ENCODE data around the gene NIPBL. TPM values are rescaled to one million over a fixed set of nuclear protein-coding genes. Genes with fewer than 3 reads are reported as not detected.
"Not testable (repeated sequence)": the region's sequence is repeated elsewhere in the genome, so short reads cannot be mapped to it uniquely, and the experiment has no call there.

NIPBL gene
- total RNA-seq, 1 donor from 2014 or later: 29.6 TPM

DNA sequence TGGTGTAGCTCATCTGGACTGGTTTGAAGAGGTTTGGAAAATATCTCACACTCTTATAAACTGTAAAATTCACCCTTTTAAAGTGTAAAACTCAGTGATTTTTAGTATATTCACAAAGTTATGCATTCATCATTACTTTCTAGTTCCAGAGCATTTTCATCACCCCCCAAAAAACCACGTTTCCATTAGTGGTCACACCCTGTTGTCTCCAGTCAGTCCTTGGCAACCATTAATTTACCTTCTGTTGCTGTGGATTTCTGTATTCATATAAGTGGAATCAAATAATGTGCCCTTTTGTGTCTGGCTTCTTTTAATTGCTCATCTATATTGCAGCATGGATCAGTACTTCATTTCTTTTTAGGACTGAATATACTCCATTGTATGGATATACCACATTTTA, 18.4 kb downstream of the NIPBL start:
- Histone ChIP-seq H3K4me1 (no peaks in the 10 kb centered on the region), H3K4me3 (no peak overlapping the region), H3K36me3 (no peaks in the 10 kb centered on the region), H3K9me3 (no peaks in the 10 kb centered on the region), H3K27me3 (no peaks in the 10 kb centered on the region), H3K27ac (no peak overlapping the region)
- no peak for DNase-seq (ENCODE audit: low spot score in 2 of 2)
- intact Hi-C loops (cut with DNase I): no loop called here
- TF ChIP-seq CTCF (IDR thresholded peaks at IDR 0.05): no peak

DNA sequence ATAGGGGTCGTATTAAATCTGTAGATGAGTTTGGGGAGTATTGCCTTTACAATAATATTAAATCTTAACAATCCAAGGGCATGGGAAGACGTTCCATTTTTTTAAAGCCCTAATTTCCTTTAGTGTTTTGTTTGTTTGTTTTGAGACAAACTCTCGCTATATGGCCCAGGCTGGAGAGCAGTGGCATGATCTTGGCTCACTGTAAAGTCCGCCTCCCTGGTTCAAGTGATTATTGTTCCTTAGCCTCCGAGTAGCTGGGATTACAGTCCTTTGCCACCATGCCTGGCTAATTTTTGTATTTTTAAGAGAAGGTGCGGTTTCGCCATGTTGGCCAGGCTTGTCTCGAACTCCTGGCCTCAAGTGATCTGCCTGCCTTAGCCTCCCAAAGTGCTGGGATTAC, 19.9 kb downstream of the NIPBL start:
- no peak overlapping the region for H3K27ac ChIP-seq
- intact Hi-C loops (cut with DNase I): no loop called here
- H3K36me3 ChIP-seq: no peaks in the 10 kb centered on the region
- no peaks in the 10 kb centered on the region for H3K9me3 ChIP-seq
- H3K27me3 ChIP-seq: no peaks in the 10 kb centered on the region
- no peak for DNase-seq (ENCODE audit: low spot score in 2 of 2)
- H3K4me1 ChIP-seq: no peaks in the 10 kb centered on the region
- no peak overlapping the region for H3K4me3 ChIP-seq
- TF ChIP-seq CTCF (IDR thresholded peaks at IDR 0.05): no peak

- TF ChIP-seq CTCF (IDR thresholded peaks at IDR 0.05): no peak
- intact Hi-C loops (cut with DNase I): no loop called here
- no peaks in the 10 kb centered on the region for H3K4me1 ChIP-seq
- no peaks in the 10 kb centered on the region for H3K36me3 ChIP-seq
- H3K4me3 ChIP-seq: no peak overlapping the region
- no peak overlapping the region for H3K27ac ChIP-seq
- H3K27me3 ChIP-seq: no peaks in the 10 kb centered on the region
- no peaks in the 10 kb centered on the region for H3K9me3 ChIP-seq
- DNase-seq (ENCODE audit: low spot score in 2 of 2): no peak
These were observed 21.0 kb downstream of the NIPBL start for GRCh38 chr5:36897616-36898015.

DNA sequence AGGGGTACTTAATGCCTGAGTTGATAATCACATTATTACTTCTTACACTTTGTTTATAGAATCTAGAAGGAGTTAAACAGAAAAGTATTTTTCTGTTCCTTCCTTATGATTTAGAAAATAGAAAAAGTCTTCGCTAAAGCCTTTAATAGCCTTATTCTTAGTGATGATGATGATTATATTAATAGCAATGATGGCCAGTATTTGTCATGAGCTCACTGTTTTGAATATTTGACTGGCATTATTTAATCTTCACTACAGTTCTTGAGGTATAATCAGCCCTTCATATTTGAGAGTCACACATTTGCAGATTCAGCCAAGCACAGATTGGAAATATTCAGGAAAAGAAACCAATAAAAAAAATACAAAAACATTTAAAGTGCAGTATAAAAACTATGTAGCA, 23.3 kb downstream of the NIPBL start:
- Histone ChIP-seq H3K4me1 (no peaks in the 10 kb centered on the region), H3K27me3 (no peaks in the 10 kb centered on the region), H3K36me3 (no peaks in the 10 kb centered on the region), H3K4me3 (no peak overlapping the region), H3K9me3 (no peaks in the 10 kb centered on the region), H3K27ac (no peak overlapping the region)
- intact Hi-C loops (cut with DNase I): no loop called here
- no peak for TF ChIP-seq CTCF (IDR thresholded peaks at IDR 0.05)
- no peak for DNase-seq (ENCODE audit: low spot score in 2 of 2)

DNA sequence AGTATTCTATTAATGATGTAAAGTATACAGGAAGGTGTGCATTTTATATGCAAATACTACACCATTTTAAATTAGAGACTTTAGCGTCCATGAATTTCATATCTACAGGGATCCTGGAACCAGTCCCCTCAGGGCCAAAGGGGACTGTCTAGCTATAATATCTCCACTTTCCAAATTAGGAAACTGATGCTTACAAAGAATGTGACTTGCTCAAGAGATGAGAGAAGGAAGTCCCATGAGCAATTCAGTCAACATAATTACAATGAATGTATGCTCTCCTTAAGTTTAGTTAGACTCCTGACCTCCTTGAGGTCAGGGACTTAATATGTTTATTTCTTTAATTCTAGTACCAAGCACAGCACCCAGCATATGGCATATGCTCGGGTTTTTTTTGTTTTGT, 23.7 kb downstream of the NIPBL start:
- DNase-seq (ENCODE audit: low spot score in 2 of 2): no peak
- Histone ChIP-seq H3K36me3 (no peaks in the 10 kb centered on the region), H3K9me3 (no peaks in the 10 kb centered on the region), H3K27me3 (no peaks in the 10 kb centered on the region), H3K4me1 (no peaks in the 10 kb centered on the region), H3K27ac (no peak overlapping the region), H3K4me3 (no peak overlapping the region)
- intact Hi-C loops (cut with DNase I): no loop called here
- TF ChIP-seq CTCF (IDR thresholded peaks at IDR 0.05): no peak

DNA sequence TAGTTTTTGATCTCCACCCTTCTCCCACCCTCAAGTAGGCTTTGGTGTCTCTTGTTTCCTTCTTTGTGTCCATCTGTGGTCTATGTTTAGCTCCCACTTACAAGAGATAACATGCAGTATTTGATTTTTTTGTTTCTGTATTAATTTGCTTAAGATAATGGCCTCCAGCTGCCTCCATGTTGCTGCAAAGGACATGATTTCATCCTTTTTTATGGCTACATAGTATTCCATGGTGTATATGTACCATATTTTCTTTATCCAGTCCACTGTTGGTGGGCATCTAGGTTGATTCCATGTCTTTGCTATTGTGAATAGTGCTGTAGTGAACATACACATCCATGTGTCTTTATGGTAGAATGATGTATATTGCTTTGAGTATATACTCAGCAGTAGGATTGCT, 24.5 kb downstream of the NIPBL start:
- H3K4me3 ChIP-seq; H3K27me3 ChIP-seq; intact Hi-C loops (cut with DNase I); DNase-seq (ENCODE audit: low spot score in 2 of 2); H3K4me1 ChIP-seq; H3K9me3 ChIP-seq; H3K36me3 ChIP-seq; H3K27ac ChIP-seq: not testable (repeated sequence)

Data from ascending aorta (tissue), 2 donors.